ENCODE results near the gene DNAJC3.

The DNAJC3 gene

DNA sequence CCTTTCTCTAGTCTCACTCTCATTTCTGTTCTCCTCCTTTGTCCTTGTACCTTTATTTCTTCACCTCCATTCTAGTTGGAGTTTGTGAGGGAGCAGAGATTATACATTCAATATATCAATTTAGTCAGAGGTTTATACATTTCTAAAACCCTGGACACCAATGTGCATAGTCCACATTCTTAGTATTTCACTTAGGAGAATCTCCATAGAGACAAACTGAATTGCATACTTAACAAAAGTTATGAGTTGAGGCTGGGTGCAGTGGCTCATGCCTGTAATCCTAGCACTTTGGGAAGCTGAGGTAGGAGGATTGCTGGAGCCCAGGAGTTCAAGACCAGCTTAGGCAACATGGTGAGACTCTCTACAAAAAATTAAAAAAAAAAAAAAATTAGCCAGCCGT, 45.3 kb downstream of the DNAJC3 start:
- no peak overlapping the region for H3K4me3 ChIP-seq (ENCODE audit: insufficient read depth, low read length, poor library complexity, severe bottlenecking)
- no peak overlapping the region for H3K4me2 ChIP-seq (ENCODE audit: low read depth, low read length, poor library complexity, severe bottlenecking)
- no peaks in the 10 kb centered on the region for H3K27me3 ChIP-seq (ENCODE audit: low read length)
- no peak overlapping the region for H3K9ac ChIP-seq (ENCODE audit: low read length)
- no peaks in the 10 kb centered on the region for H4K20me1 ChIP-seq (ENCODE audit: low read depth, low read length)
- peaks cover 8% of the 10 kb centered on the region; the same call in 1 of the 2 replicates for H3K36me3 ChIP-seq (ENCODE audit: low read length)
- H3F3A ChIP-seq (ENCODE audit: insufficient read depth): 0 out of 2 replicates have a peak, but pooled peaks cover 8% of the 10 kb centered on the region
- no peak for TF ChIP-seq EZH2phosphoT487 (conservative IDR thresholded peaks at IDR 0.05; ENCODE audit: low read length)
- TF ChIP-seq, protein P1, sequence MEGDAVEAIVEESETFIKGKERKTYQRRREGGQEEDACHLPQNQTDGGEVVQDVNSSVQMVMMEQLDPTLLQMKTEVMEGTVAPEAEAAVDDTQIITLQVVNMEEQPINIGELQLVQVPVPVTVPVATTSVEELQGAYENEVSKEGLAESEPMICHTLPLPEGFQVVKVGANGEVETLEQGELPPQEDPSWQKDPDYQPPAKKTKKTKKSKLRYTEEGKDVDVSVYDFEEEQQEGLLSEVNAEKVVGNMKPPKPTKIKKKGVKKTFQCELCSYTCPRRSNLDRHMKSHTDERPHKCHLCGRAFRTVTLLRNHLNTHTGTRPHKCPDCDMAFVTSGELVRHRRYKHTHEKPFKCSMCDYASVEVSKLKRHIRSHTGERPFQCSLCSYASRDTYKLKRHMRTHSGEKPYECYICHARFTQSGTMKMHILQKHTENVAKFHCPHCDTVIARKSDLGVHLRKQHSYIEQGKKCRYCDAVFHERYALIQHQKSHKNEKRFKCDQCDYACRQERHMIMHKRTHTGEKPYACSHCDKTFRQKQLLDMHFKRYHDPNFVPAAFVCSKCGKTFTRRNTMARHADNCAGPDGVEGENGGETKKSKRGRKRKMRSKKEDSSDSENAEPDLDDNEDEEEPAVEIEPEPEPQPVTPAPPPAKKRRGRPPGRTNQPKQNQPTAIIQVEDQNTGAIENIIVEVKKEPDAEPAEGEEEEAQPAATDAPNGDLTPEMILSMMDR (IDR thresholded peaks at IDR 0.05; ENCODE audit: insufficient read depth, low read length, poor library complexity, severe bottlenecking): no peak
- H3K79me2 ChIP-seq (ENCODE audit: insufficient read depth, low read length): no peaks in the 10 kb centered on the region
- no peak overlapping the region for H3K27ac ChIP-seq (ENCODE audit: low read depth, low read length)
- no peaks in the 10 kb centered on the region for H3K9me3 ChIP-seq (ENCODE audit: insufficient read depth, low read length)
- H2AFZ ChIP-seq (ENCODE audit: low read depth, low read length, severe bottlenecking): no peak overlapping the region
- no peaks in the 10 kb centered on the region for H3K9me2 ChIP-seq (replicated peaks; ENCODE audit: insufficient read depth, low read length)

DNA sequence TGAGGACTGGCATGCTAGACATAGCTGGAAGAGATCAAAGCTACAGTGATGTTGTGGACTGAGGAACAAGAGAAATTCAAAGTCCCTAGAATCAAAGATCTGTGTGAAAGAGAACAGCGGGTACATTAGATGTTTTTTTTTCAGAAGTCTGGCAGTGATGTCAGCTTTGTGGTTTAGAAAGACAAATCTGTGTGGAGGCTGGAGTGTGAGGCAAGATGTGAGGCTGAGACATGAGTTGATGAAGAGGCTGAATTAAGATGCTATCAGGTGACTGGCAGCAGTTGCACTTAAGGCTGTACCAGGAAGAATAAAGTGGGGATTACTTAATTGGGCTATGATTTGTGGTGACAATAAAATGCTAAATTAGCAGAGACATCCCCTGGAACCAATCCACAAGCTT, 46.5 kb downstream of the DNAJC3 start:
- Histone ChIP-seq H4K20me1 (ENCODE audit: low read depth, low read length) (no peaks in the 10 kb centered on the region), H3K4me2 (ENCODE audit: low read depth, low read length, poor library complexity, severe bottlenecking) (no peak overlapping the region), H3K36me3 (ENCODE audit: low read length) (peaks cover 12% of the 10 kb centered on the region; the same call in 1 of the 2 replicates), H3K9ac (ENCODE audit: low read length) (no peak overlapping the region), H3F3A (ENCODE audit: insufficient read depth) (0 out of 2 replicates have a peak, but pooled peaks cover 9% of the 10 kb centered on the region), H3K27ac (ENCODE audit: low read depth, low read length) (no peak overlapping the region), H3K79me2 (ENCODE audit: insufficient read depth, low read length) (no peaks in the 10 kb centered on the region), H3K27me3 (ENCODE audit: low read length) (no peaks in the 10 kb centered on the region), H3K9me3 (ENCODE audit: insufficient read depth, low read length) (no peaks in the 10 kb centered on the region), H2AFZ (ENCODE audit: low read depth, low read length, severe bottlenecking) (no peak overlapping the region), H3K4me3 (ENCODE audit: insufficient read depth, low read length, poor library complexity, severe bottlenecking) (no peak overlapping the region), H3K9me2 (replicated peaks; ENCODE audit: insufficient read depth, low read length) (no peaks in the 10 kb centered on the region)
- no peak for TF ChIP-seq EZH2phosphoT487 (conservative IDR thresholded peaks at IDR 0.05; ENCODE audit: low read length)
- TF ChIP-seq, protein P1 (IDR thresholded peaks at IDR 0.05; ENCODE audit: insufficient read depth, low read length, poor library complexity, severe bottlenecking): no peak

DNA sequence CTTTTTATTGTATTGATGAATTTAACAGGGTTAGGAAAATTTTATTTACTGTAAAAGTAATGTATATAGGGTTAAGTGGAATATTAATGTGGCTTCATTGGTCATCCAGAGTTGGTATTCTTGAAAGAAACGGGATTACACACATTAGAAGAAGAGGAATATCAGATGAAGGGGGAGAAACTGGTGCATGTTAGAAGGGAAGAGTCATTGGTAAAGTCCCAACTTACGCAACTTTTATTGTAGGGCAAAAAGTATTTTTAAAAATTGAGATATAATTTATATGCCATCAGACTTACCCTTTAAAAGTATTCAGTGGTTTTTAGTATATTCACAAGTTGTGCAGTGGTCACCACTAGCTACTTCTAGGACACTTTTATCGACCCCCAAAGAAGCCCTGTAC, 47.3 kb downstream of the DNAJC3 start:
- no peaks in the 10 kb centered on the region for H4K20me1 ChIP-seq (ENCODE audit: low read depth, low read length)
- no peaks in the 10 kb centered on the region for H3K9me2 ChIP-seq (replicated peaks; ENCODE audit: insufficient read depth, low read length)
- H3K9ac ChIP-seq (ENCODE audit: low read length): no peak overlapping the region
- H3K27me3 ChIP-seq (ENCODE audit: low read length): no peaks in the 10 kb centered on the region
- 0 out of 2 replicates have a peak, but pooled peaks cover 9% of the 10 kb centered on the region for H3F3A ChIP-seq (ENCODE audit: insufficient read depth)
- H3K27ac ChIP-seq (ENCODE audit: low read depth, low read length): no peak overlapping the region
- peaks cover 13% of the 10 kb centered on the region; the same call in 1 of the 2 replicates for H3K36me3 ChIP-seq (ENCODE audit: low read length)
- no peak overlapping the region for H3K4me3 ChIP-seq (ENCODE audit: insufficient read depth, low read length, poor library complexity, severe bottlenecking)
- H3K4me2 ChIP-seq (ENCODE audit: low read depth, low read length, poor library complexity, severe bottlenecking): no peak overlapping the region
- TF ChIP-seq, protein P1 (IDR thresholded peaks at IDR 0.05; ENCODE audit: insufficient read depth, low read length, poor library complexity, severe bottlenecking): no peak
- TF ChIP-seq EZH2phosphoT487 (conservative IDR thresholded peaks at IDR 0.05; ENCODE audit: low read length): no peak
- H3K9me3 ChIP-seq (ENCODE audit: insufficient read depth, low read length): no peaks in the 10 kb centered on the region
- H2AFZ ChIP-seq (ENCODE audit: low read depth, low read length, severe bottlenecking): no peak overlapping the region
- peaks cover under 1% of the 10 kb centered on the region; the same call in 1 of the 2 replicates for H3K79me2 ChIP-seq (ENCODE audit: insufficient read depth, low read length)
